HG03060 (cell line): ENCODE measurements around the gene DIP2A.

ENCODE experiments used
- ATAC-seq: cut with Tn5 transposase; IDR thresholded peaks from one replicate; pipeline ENCODE4 v1.9.1; 2021; ENCODE audit warnings: low read depth, moderate number of reproducible peaks; ENCODE audit not compliant: unreplicated experiment

Gene DIP2A

DNA sequence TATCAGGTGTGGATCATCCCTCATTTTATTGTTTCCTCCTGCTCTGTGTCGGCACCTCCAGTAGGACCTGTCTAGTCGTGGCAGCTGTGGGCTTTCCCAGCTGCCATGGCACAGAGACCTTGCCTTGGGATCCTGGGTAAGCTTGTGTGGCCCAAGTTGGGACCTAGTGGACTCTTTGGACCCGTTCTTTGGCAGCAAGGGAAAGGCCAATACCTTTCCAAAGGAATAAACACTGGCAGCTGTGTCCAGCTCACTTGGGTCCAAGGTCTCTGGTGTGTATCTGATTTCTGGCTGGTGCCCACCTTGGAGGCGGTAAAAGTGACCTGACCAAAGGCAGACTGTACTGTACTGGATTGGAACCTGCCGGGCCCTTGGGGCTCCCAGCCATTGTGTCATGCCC is 21.8 kb downstream of the DIP2A start:
- ATAC-seq: no peak

DNA sequence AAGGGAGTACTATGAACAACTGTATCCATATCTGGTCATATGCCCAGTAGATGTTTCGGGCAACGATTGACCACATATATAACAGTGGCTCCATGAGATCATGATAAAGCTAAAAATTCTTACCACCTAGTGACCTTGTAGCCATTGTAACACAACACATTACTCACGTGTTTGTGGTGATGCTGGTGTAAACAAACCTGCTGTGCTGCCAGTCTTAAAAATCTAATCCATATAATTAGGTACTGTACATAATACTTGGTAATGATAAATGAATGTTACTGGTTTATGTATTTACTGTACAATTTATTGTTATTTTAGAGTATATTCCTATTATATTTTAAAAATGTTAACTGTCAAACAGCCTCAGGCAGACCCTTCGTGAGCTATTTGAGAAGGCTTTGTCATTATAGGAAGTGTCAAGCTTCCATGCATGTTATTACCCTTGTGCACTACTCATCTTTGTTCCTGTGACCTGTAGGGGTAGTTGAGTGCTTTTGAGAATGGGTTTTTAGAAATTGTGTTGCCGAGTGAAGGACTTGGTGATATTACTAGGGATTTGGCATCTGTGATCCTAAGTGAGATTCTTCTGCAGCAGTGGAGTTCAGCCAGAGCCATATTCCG is 23.6 kb downstream of the DIP2A start:
- ATAC-seq: no peak

DNA sequence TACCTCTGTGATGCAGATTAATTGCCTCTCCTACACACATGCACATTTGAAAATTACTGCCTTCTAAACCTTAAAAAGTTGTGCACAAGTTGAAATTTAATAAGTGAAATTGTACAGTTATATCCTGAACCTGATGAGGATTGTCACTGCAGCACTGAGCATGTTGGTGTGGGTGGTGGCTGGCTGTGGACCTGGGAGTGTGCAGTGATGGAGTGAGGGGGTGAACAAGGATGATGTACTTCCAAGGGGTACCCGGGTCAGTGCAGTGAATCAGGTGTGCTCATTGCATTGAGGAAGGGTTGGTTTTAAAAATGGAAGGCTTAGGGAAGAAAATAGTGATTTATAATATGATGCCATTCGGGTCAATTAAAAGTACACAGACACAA is 24.1 kb downstream of the DIP2A start:
- no peak for ATAC-seq

DNA sequence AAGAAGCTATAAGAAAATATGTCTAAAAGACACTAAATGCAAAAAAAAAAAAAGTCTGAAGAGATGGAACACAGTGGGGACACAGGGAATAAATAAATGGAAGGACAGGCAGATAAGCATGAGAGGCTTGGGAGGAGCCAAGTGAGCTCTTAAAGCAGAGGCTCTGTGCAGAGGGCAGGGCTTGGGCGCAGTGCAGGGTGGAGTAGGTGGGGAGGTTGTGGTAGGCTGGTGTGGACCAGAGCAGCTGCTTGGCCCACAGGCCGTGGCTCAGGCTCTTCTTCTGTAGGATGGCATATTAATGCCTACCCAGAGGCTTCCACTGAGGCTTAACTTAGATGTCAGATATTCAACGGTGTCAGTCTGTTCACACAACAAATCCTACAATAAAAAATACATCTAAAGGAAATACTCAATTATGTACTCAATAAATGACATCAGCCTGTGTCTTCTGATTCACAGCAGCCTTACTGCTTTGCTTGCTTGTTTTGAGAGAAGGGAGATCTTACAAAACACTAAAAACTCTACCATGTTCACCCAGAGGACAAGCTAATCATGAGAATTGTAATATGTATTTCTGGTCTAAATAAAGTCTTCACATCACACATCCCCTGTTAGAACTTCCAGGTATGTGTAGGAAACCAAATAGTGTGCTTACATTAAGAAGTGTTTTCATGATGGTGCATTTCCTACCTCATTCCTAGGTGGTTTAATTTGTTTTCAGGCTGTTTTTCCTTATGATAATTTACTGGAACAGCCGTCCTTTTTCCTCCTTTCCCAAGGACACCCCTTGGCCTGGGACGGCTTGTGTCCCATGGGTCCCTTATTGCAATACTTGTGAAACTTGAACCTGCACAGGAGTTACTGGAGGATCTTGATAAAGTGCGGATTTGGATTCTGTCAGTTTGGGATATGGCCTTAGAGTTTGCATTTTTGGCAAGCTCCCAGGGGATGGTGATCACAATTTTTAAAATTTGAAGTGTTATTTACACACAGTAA is 24.9 kb downstream of the DIP2A start:
- ATAC-seq: no peak

DNA sequence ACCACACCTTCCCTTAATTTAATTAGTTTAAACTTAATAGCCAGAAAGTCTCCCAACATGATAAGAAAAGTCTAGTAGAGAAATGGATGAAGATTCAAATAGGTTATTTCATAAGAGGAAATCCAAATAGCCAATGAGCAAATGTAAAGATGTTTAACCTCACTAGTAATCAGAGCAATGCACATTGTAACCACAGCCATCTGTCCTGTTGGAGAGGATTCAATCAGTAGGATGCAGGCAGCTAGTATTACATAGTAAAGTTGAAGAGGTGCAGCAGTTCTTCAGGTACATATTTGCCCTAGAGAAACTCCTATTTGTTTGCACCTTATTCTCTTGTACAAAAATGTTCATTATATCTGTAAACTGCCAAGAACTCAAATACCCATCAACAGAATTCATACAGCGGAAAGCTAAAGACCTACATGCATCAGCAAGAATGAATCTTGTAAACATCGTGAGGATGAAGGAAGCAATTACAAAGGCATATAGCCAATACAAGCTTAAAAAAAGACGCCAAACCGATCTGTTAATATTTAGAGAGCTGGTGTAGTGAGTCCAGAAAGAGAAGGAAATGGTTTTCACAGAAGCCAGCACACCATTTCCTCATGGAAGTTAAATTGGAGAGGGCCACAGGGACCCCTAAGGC is 27.9 kb downstream of the DIP2A start:
- no peak for ATAC-seq

DNA sequence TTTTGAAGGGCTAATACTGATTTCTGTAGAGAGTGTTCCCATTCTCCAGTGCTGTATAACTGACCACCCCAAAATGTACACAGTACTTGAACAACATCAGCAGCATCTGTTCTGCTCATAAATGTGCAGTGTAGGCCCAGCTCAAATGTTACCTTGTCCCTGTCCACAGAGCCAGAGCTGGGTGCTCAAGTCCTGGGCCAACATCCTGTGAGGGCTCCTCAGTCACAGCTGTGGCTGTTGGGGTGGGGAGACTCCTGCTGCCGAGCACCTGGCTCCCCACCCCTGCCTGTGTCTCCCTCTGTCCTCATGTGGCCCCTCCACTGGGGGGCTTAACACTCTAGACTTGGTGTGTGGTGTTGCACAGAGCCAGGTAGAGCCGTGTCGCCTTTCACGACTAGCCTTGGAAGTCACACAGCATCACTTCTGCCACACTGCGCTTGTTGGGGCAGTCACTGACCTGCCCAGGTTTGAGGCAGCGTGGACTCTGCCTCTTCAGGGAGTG is 30.5 kb downstream of the DIP2A start:
- ATAC-seq: no peak

DNA sequence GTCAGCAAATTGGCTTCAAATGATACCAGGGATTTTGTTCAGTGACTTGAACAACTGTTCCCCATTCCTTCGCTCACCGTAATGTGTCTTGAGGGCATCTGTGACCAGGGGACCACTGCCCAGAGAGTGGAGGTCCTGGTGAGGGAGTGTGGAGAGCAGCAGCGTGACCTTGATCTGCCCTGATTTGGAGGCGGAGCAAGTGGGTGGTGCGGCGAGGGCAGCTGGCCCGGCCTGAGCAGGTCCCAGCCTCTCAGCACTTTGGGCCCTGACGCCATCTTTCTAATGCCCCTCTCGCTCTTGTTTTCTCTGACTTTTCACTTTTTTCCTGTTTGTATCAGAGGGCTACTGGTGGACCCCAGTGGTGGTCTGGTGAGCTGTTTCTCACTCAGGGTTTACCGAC is 31.1 kb downstream of the DIP2A start:
- no peak for ATAC-seq

DNA sequence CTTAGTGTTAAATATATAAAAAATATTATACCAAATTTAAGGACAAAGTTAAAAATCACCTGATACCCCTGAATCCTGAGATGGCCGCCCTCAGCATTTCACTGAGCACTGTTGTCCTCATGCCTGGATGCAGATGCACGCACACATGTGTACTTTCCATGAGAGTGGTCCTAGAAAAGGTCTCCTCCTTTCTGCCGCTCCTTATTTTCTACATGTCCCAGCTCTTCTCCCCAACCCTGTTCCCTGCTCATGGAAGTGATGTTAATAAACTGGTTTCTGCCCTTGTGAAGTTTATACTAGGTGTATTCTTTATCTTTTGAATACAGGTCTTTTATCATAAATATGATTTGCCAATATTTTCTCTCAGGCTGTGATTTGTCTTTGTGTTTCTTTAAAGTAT is 32.9 kb downstream of the DIP2A start:
- no peak for ATAC-seq

DNA sequence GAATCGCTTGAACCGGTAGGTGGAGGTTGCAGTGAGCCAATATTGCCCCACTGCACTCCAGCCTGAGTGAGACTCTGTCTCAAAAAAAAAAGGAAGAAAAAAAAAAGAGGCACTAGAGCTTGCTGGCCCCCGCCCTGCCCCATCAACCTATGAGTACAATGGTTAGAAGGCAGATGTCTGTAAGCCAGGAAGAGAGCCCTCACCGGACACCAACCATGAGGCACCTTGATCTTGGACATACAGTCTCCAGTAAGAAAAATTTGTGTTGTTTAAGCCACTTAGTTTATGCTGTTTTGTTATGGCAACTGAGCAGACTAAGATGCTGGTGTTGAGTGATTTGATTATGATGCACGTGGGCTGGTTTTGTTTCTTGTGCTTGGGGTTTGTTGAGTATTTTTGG is 34.2 kb downstream of the DIP2A start:
- ATAC-seq: no peak

DNA sequence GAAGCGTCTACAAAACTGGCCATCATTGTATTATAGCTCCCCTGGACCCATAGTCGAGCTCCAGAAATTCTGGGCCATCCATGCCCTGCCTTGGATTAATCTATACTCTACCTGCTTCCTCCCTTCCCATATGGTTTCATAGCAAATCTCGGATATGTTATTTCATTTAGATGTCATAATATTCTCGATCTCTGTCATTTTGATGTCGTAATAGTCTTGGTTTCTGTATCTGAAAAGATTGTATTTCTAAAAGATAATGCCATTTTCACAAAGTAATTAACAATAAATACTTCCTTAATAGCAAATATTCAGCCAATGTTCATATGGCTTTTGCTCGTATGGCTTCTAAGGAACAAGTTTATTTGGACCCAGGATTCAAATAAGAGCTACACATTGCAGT is 35.1 kb downstream of the DIP2A start:
- ATAC-seq: no peak

DNA sequence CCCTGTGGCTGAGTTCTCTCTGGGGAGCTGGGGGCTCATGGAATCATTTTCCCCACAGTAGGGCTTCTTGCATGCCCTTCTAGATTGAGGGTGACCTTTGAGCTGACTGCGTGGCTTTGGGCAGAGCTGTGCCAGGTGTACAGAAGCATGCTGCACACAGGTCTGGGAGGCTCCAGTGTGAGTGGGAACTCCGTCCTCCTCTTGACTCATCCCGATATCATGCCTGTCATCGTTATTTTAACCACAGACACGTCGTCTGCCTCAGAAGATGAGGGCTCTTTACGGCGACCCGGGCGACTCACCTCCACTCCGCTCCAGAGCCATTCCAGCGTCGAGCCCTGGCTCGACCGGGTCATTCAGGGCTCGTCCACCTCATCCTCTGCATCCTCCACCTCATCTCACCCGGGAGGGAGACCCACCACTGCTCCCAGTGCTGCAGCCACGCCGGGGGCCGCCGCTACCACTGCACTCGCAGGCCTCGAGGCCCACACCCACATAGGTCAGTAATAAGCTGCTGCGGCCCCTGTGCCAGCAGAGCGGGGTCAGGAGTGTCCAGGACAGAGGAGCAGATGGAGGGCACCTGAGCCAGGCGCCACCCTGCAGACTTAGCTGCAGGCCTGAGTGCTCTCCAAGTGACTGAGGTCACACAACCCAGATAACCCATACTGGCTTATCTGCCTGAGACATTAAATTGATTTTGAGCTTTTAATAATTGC is 39.8 kb downstream of the DIP2A start:
- ATAC-seq: no peak

DNA sequence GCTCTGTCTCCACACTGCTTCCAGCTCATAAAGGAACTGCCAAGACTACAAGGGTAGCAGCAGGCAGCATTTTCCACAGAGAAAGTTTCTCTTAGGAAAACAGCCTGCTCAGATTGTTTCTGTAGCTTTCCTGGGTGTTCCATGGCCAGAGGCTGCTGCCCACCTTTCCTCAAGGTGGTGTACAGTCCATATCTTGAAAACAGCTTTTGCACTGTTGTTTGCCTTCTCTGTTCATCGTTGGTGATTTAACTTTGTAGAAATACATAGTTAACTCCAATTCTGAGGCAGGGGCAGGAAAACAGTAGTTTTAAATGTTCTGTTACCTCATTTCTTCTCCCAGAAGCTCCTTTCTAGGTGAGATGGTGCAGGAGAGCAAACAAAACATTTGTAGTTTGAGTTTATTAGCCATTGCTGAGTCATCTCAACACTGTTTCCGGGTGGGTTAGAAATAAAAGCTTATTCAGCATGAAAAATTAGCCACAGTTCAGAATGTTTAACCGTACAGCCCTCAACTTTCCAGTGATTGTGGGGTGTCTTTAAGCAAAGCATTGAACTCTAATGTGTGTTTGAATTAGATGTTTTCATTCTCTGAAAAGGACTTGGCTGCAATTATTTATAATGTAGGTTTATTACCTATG is 41.7 kb downstream of the DIP2A start:
- no peak for ATAC-seq

DNA sequence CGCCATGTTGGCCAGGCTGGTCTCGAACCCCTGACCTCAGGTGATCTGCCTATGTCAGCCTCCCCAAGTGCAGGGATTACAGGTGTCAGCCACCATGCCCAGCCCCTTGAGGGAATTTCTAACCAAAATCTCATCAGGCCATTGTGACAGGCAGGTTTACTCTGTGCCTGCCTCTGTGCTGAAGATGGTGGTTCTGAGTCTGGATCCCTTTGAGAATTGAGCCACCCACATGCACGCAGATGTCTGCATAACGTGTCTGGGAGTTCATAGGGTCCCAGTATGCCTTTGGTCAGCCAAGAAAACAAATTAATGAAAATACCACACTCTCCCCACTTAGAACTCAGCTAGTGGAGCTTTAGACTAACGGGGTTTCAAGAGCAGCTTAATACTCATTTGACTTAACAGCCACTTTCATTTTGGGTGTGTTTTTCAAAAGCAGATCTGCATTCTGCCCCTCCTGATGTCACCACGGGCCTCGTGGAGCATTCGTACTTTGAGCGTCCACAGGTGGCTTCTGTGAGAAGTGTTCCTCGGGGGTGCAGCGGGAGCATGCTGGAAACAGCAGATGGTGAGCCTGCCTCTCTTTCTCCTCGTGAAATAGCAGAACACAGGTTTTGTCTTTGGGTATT is 45.3 kb downstream of the DIP2A start:
- no peak for ATAC-seq

DNA sequence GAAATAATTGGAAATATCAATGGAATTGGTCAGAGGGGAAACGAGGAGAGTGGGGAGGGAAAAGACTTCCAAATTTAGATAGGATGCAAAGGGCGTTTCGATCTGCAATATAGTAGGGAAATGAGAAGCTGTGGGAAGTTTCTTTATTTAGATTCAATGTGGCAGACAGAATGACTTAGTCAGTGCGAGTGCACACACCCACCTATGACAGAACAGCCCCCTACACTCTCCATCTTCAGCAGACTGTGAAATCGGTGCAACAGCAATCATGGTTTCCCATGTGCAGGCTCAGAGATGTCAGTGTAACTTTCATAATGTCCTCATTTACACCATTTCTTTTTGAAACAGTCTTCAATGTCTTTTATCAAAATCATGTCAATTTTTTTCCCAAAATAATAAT is 46.0 kb downstream of the DIP2A start:
- ATAC-seq: no peak

DNA sequence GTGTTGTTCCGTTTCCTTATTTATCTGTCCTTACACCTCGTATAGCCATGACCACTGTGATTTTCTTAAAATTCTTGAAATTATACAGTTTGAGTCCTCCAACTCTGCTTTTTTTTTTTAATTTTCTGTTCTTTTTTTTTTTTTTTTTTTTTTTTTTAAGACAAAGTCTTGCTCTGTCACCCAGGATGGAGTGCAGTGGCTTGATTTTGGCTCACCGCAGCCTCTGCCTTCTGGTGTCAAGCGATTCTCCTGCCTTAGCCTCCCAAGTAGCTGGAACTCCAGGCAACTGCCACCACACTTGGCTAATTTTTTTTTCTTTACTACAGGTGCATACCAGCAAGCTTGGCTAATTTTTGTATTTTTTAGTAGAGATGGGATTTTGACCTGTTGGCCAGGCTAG is 48.9 kb downstream of the DIP2A start:
- ATAC-seq: no peak

DNA sequence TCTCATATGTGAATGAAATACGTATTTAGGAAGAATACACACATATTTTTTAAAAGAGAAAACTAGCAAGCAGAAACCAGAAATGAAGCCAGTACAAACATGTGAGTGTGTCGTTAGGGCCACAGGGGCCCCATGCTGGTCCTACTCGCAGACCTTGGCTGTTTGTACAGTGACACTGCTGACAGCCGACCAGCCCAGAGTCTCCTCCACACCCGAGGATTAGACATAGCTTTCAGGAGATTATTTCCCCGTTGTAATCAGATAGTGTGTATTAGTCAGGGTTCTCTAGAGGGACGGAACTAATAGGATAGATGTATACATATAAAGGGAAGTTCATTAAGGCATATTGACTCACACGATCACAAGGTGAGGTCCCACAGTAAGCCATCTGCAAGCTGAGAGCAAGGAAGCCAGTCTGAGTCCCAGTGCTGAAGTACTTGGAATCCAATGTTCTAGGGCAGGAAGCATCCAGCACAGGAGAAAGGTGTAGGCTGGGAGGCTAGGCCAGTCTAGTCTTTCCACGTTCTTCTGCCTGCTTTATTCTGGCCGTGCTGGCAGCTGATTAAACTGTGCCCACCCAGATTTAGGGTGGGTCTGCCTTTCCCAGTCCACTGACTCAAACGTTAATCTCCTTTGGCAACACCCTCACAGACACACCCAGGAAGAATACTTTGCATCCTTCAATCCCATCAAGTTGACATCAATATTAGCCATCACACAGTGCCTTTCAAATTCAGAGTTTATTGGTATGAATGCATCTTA is 51.2 kb downstream of the DIP2A start:
- ATAC-seq: no peak

DNA sequence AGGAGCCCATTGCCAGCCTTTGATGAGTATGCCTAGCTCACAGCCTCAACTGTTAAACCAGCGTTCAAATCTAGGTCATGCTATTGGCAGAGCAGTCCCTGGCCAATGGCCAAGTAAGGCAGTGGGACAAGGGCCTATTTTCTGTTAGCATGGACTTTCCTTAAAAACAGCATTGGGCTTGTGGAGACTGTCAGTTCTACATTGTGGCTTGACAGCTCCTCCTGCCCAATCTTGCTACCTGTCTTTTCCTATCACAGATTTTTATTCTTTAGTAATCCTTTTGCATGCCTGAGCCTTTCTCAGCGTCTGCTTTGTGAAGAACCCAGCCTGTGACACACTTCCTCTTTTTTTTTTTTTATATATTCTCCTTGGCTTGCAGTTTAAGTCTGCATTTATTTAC is 56.4 kb downstream of the DIP2A start:
- no peak for ATAC-seq

DNA sequence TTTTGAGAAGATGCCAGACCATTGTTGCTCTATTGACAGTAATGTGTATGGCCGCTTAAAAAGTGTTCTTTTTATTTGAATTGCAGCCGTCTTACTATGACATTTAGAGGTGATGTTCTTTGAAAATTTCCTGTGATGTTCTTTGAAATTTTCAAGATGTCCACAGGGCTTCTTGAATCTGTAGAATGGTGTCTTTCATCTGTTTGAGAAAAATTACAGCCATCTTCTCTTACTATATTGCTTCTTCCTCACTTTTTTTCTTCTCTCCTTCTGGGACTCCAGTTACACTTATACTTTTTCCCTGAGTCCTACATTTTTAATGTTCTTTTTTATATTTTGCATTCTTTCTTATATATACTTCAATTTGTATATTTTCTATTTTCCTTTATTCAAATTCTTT is 57.4 kb downstream of the DIP2A start:
- no peak for ATAC-seq

DNA sequence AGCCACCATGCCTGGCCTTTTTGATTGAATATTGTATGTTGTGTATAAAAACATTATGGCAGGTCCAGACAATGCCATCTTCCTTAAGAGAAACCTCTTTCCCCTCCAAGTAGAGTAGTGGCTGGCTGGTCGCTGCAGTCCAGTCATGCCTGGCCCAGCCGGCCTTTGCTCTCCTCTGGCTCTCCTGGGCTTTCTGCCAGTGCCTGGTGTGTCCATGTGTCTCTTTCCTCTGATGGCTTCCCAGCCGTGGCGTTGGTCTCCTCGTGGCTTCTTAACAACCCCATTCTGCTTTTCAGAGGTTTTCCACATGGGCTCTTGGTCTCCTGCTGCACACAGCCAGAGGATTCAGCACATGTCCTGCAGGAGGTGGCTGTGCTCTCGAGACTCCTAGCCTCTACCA is 58.7 kb downstream of the DIP2A start:
- no peak for ATAC-seq
